GM23248 (cell line): ENCODE measurements around the gene DARS2.

Experiments
- EZH2 ChIP-seq: fragments of 200-600 bp; sonication (generic); IDR thresholded peaks from 2 replicates; pipeline ENCODE4 v1.6.1; 2018; ENCODE audit warnings: antibody characterized with exemption, mild to moderate bottlenecking; ENCODE audit not compliant: insufficient read depth, poor library complexity, severe bottlenecking
- EZH2phosphoT487 ChIP-seq: fragments of 200-600 bp; sonication (generic); IDR thresholded peaks from 2 replicates; pipeline ENCODE4 v1.6.1; 2018; ENCODE audit warnings: antibody characterized with exemption, moderate library complexity, mild to moderate bottlenecking, low read depth; ENCODE audit not compliant: insufficient read depth

DNA sequence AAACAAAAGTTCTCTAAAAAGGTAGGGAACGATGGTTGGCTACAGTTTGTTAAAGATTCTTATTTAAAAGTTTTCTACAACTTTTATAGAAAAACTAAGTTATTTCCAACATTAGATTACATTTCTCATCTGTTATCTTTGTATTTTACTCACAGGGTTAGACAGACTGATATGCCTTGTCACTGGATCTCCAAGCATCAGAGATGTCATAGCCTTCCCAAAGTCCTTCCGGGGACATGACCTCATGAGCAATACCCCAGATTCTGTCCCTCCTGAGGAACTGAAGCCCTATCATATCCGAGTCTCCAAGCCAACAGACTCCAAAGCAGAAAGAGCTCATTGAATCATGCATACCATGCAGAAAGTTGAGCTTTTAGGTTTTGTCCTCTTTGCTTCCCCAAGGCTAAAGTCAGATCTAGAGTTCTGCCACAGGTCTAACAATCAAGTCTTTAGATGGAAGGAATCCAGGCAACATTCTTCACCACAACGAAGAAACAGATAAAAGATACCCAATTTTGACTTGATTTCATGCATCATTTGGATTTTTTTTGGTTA, 33.0 kb downstream of the DARS2 start:
- TF ChIP-seq EZH2 = no peak
- no peak for TF ChIP-seq EZH2phosphoT487
